MCF 10A (cell line): ENCODE results near the gene ATF7IP. TPM values are rescaled to one million over a fixed set of nuclear protein-coding genes. Genes with fewer than 3 reads are reported as not detected.

Source experiments
- BruUV-seq: library from RNA; stranded (reverse); fragments of 400-500 nt; replicated peaks from 2 replicates; lab custom pipeline; 2021; lab: Mats Ljungman, UMichigan
- CTCF ChIA-PET: fragments of 300-600 bp; sonication (Branson Sonifier 250); formaldehyde crosslinking; extraction: SDS; loops from one replicate; lab custom pipeline; 2021; ENCODE audit warnings: antibody characterized with exemption, inconsistent platforms; lab: Yijun Ruan, JAX
- POLR2A ChIA-PET: fragments of 300-600, 350-650 bp; sonication (Branson Sonifier 250); formaldehyde crosslinking; extraction: SDS; loops from one replicate; lab custom pipeline; 2020; ENCODE audit warnings: antibody characterized with exemption, inconsistent platforms; lab: Yijun Ruan, JAX
- DNase-seq: peaks from one replicate; pipeline ENCODE4 v3.0.0-alpha.2; 2018; ENCODE audit not compliant: unreplicated experiment
- H3K27ac Mint-ChIP-seq: one replicate; pipeline ENCODE4 v1.8.0; 2022; ENCODE audit warnings: mild to moderate bottlenecking, low read depth, mixed read lengths; ENCODE audit not compliant: unreplicated experiment
- H3K27me3 Mint-ChIP-seq: one replicate; pipeline ENCODE4 v1.8.0; 2022; ENCODE audit warnings: mixed read lengths; ENCODE audit not compliant: insufficient read depth, unreplicated experiment
- H3K36me3 Mint-ChIP-seq: one replicate; pipeline ENCODE4 v1.8.0; 2022; ENCODE audit warnings: mild to moderate bottlenecking, moderate library complexity, mixed read lengths; ENCODE audit not compliant: insufficient read depth, unreplicated experiment
- H3K4me1 Mint-ChIP-seq: one replicate; pipeline ENCODE4 v1.8.0; 2022; ENCODE audit warnings: mixed read lengths; ENCODE audit not compliant: insufficient read depth, unreplicated experiment
- H3K4me3 Mint-ChIP-seq: one replicate; pipeline ENCODE4 v1.8.0; 2022; ENCODE audit warnings: mild to moderate bottlenecking, moderate library complexity, mixed read lengths; ENCODE audit not compliant: unreplicated experiment
- H3K9me3 Mint-ChIP-seq: one replicate; pipeline ENCODE4 v1.8.0; 2022; ENCODE audit warnings: mixed read lengths; ENCODE audit not compliant: unreplicated experiment
- CTCF ChIP-seq: fragments of 200-600 bp; IDR thresholded peaks from one replicate; pipeline ENCODE4 v1.8.0; 2022; ENCODE audit warnings: antibody characterized with exemption, mild to moderate bottlenecking; ENCODE audit not compliant: unreplicated experiment
- intact Hi-C: fragments of 100-400 bp; cut with micrococcal nuclease; formaldehyde crosslinking; loops from 2 replicates; pipeline ENCODE4 v1.14.1; 2022
- total RNA-seq: library from RNA; stranded (reverse); gene quantifications from 2 replicates; pipeline ENCODE4 v1.2.3, GENCODE V29; 2022

ATF7IP gene
- total RNA-seq, 1 experiment from 2014 or later = 29.4 TPM

- Mint-ChIP-seq H3K27ac (no peak overlapping the region), H3K9me3 (no peaks in the 10 kb centered on the region), H3K36me3 (peaks cover 6% of the 10 kb centered on the region), H3K27me3 (no peaks in the 10 kb centered on the region), H3K4me1 (no peaks in the 10 kb centered on the region), H3K4me3 (no peak overlapping the region)
- intact Hi-C loops = no loop called here
- TF ChIP-seq CTCF = no peak
- DNase-seq = no peak
- no TSS peak for BruUV-seq
- POLR2A ChIA-PET = interaction anchor here (1.2 kb wide), 1 partner anchor 9 kb away, joined by 3 read pairs; no protein-coding TSS in a partner anchor
- CTCF ChIA-PET = interaction anchor here (0.5 to 1.1 kb wide), 3 partner anchors 14 to 1520 kb away, joined by 3 to 4 read pairs (median 4); no protein-coding TSS in a partner anchor
Measured at GRCh38 chr12:14532152-14532551, 166.7 kb downstream of the ATF7IP start.

GRCh38 chr12:14537088-14537487 lies 171.6 kb downstream of the ATF7IP start:
- no TSS peak for BruUV-seq

GRCh38 chr12:14540801-14541462 lies 175.4 kb downstream of the ATF7IP start:
- POLR2A ChIA-PET = interaction anchor here (1.4 kb wide), 1 partner anchor 9 kb away, joined by 3 read pairs; no protein-coding TSS in a partner anchor
- no TSS peak for BruUV-seq
- no peak overlapping the region for H3K27ac Mint-ChIP-seq
- CTCF ChIA-PET = interaction anchor here (0.6 to 1.2 kb wide), 6 partner anchors 41 to 1263 kb away, joined by 3 to 4 read pairs (median 3); no protein-coding TSS in a partner anchor
- TF ChIP-seq CTCF = no peak
- no peaks in the 10 kb centered on the region for H3K4me1 Mint-ChIP-seq
- intact Hi-C loops = no loop called here
- H3K9me3 Mint-ChIP-seq = no peaks in the 10 kb centered on the region
- no peak for DNase-seq
- no peaks in the 10 kb centered on the region for H3K27me3 Mint-ChIP-seq
- no peak overlapping the region for H3K4me3 Mint-ChIP-seq
- H3K36me3 Mint-ChIP-seq = no peaks in the 10 kb centered on the region

More at GRCh38 chr12:14537088-14537487, 171.6 kb downstream of the ATF7IP start:
- no peak for DNase-seq
- H3K9me3 Mint-ChIP-seq = no peaks in the 10 kb centered on the region
- CTCF ChIA-PET = no interaction called here
- intact Hi-C loops = no loop called here
- POLR2A ChIA-PET = no interaction called here
- TF ChIP-seq CTCF = no peak
- H3K4me3 Mint-ChIP-seq = no peak overlapping the region
- no peaks in the 10 kb centered on the region for H3K4me1 Mint-ChIP-seq
- H3K36me3 Mint-ChIP-seq = no peaks in the 10 kb centered on the region
- no peaks in the 10 kb centered on the region for H3K27me3 Mint-ChIP-seq
- H3K27ac Mint-ChIP-seq = no peak overlapping the region
